GM18520 (cell line): ENCODE data around the gene IFI44L.

Source experiments
- ATAC-seq: cut with Tn5 transposase; IDR thresholded peaks from one replicate; pipeline ENCODE4 v1.9.1; 2021; ENCODE audit not compliant: unreplicated experiment

IFI44L gene

GRCh38 chr1:78619803-78620579 lies at the start of gene IFI44L:
TSS of gene IFI44L (plus strand) at chr1:78620448. CDS start at chr1:78627916, 7,468 bp downstream.
- ATAC-seq, result no peak

GRCh38 chr1:78570539-78570938 lies 49.7 kb upstream of the IFI44L start:
- ATAC-seq, result no peak

GRCh38 chr1:78577257-78578100 lies 42.8 kb upstream of the IFI44L start:
- no peak for ATAC-seq

GRCh38 chr1:78586572-78586971 lies 33.7 kb upstream of the IFI44L start:
- no peak for ATAC-seq

- ATAC-seq, result no peak
Measured at GRCh38 chr1:78587211-78587610, 33.0 kb upstream of the IFI44L start.

DNA sequence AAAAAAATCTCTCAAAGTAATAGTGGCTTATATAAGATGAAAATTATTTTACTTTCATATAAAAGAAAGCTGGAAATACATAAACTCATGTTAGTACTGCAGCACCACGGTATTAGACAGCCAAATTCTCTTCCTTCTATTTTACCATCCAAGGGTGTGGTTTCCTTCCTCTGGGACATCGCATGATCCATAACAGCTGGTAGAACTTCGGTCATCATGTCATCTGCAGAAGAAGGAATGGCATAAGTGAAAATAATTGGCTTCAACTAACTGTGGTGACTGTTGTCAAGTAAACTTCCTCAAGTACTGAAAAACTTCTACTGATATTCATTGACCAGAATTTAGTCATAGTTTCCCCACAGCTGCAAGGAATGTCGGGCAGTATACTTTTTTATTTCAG lies 28.3 kb upstream of the IFI44L start:
- no peak for ATAC-seq

GRCh38 chr1:78599294-78599693 lies 21.0 kb upstream of the IFI44L start:
- no peak for ATAC-seq

- ATAC-seq, result no peak
Measured at GRCh38 chr1:78601068-78601467, 19.2 kb upstream of the IFI44L start.

- no peak for ATAC-seq
Measured at GRCh38 chr1:78603206-78603605, 17.0 kb upstream of the IFI44L start.

GRCh38 chr1:78604643-78605042 lies 15.6 kb upstream of the IFI44L start:
- ATAC-seq, result no peak

- no peak for ATAC-seq
Measured at GRCh38 chr1:78606274-78606673, 14.0 kb upstream of the IFI44L start.

GRCh38 chr1:78607334-78607927 lies 12.8 kb upstream of the IFI44L start:
- ATAC-seq, result no peak

GRCh38 chr1:78607944-78608343 lies 12.3 kb upstream of the IFI44L start:
- ATAC-seq, result no peak

- ATAC-seq, result peak; percentile 31
Measured at GRCh38 chr1:78617615-78618026, 2.6 kb upstream of the IFI44L start.

- no peak for ATAC-seq
Measured at GRCh38 chr1:78619032-78619431, 1.2 kb upstream of the IFI44L start.

GRCh38 chr1:78619446-78619802 lies 824 bp upstream of the IFI44L start:
- no peak for ATAC-seq

GRCh38 chr1:78620666-78621065 lies 418 bp downstream of the IFI44L start:
- ATAC-seq, result no peak

DNA sequence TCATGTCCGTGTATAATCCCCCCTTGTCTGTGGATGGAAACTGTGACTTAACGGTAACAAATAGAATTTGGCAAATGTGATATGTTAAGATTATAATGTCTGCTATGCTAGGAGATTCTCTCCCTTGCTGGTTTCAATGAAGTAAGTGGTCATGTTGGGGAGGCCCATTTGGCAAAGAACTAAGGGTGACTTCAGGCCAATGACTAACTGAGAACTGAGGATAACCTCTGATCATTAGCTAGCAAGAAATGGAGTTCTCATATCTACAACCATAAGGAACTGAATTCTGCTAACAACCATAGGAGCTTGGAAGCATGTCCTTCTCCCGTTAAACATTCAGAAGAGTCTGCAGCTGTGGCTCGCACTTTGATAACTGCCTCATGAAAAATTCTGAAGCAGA lies 2.3 kb downstream of the IFI44L start:
- no peak for ATAC-seq

GRCh38 chr1:78624035-78624434 lies 3.8 kb downstream of the IFI44L start:
- no peak for ATAC-seq

DNA sequence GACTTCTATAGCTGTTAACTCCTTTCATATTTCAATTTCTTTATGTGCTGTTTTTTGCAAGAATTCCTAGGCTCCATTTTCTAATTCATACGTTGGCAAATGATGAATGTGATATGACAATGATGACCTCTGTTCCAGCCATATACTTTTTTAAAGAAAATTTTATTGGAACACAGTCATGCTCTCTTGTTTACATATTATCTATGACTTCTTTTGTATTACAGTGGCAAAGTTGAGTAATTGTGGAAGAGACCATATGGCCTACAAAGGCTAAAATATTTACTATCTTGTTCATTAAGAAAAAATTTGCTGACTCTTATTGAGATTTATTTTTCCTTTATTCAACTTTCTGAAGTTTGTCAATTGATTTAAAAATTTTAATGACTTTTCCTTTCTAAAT lies 7.1 kb downstream of the IFI44L start:
- no peak for ATAC-seq

DNA sequence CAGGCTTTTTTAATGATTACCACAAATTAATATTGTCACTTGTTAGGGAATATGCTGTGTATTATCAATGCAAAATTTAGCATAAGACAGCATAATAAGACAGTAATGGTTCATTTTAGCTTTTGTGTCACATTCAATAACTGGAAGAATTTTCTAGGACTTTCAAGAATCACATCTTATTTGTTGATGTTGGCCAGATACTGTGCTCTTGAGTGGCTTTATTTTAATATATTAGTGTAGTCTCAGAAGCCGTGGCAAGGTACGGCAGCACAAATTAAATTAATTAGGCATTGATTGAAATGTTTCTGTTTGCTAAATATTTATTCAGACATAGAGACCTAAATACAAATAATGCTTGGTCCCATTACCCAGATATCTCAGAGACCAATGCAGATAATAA lies 10.4 kb downstream of the IFI44L start:
- ATAC-seq, result no peak

DNA sequence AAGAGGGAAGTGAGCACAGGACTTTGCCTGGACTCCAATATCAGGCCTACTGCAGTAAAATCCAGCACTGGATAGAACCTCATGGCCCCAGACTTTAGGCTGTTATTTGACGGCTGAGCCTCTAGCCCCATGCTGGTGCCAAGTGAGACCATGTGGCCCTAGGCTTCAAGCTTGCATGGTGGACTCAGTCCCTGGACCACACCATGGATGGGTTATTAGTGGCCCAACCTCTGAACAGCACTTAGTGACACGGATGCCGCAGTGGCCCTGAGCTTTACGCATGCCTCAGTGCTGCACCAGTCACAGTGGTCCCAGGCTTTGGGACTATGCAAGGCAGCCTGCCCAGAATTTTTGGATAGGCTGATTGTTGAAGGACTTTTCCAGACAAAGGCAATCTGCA lies 13.0 kb downstream of the IFI44L start:
- ATAC-seq, result no peak
